PC-3 (cell line): Measurements from ENCODE around the gene CNTRL. TPM values are rescaled to one million over a fixed set of nuclear protein-coding genes. Genes with fewer than 3 reads are reported as not detected.
A peak's percentile ranks its signal among the peaks of the same experiment; 100 is the strongest.

Experiments used
- ATAC-seq: fragments of 200-7000 bp; cut with Tn5 transposase; 2 replicates; pipeline ENCODE4 v1.9.1; 2020; ENCODE audit warnings: mild to moderate bottlenecking, moderate library complexity
- BruUV-seq: library from RNA; stranded (reverse); fragments of 400-500 nt; replicated peaks from 2 replicates; lab custom pipeline; 2021; lab: Mats Ljungman, UMichigan
- CTCF ChIA-PET: fragments of 300-600 bp; sonication (Branson Sonifier 250); formaldehyde crosslinking; loops from one replicate; lab custom pipeline; 2022; ENCODE audit warnings: antibody characterized with exemption; lab: Charles Lee
- POLR2A ChIA-PET: fragments of 300-600 bp; sonication (Branson Sonifier 250); formaldehyde crosslinking; loops from one replicate; lab custom pipeline; 2022; ENCODE audit warnings: antibody characterized with exemption; ENCODE audit not compliant: unreplicated experiment; lab: Charles Lee
- DNase-seq: peaks from one replicate; pipeline ENCODE4 v3.0.0-alpha.2; 2015
- H2AFZ ChIP-seq: fragments of 300-600 bp; sonication (generic); 2 replicates; pipeline ENCODE4 v1.6.0; 2016; ENCODE audit warnings: antibody characterized with exemption, low read length
- H3F3A ChIP-seq: fragments of 300-600 bp; sonication (generic); one replicate; pipeline ENCODE4 v1.6.0; 2017; ENCODE audit warnings: antibody characterized with exemption, low read length, control low read depth, mild to moderate bottlenecking; ENCODE audit not compliant: unreplicated experiment
- H3K27ac ChIP-seq: fragments of 300-600 bp; sonication (generic); 2 replicates; pipeline ENCODE4 v1.5.1; 2016; ENCODE audit warnings: mild to moderate bottlenecking, low read length
- H3K27me3 ChIP-seq: fragments of 300-600 bp; sonication (generic); 2 replicates; pipeline ENCODE4 v1.6.1; 2016; ENCODE audit warnings: low read length, mixed read lengths
- H3K36me3 ChIP-seq: fragments of 300-600 bp; sonication (generic); 2 replicates; pipeline ENCODE4 v1.6.1; 2016; ENCODE audit warnings: low read depth, mixed run types, low read length, mixed read lengths
- H3K4me1 ChIP-seq: fragments of 300-600 bp; sonication (generic); 2 replicates; pipeline ENCODE4 v1.5.1; 2016; ENCODE audit warnings: low read length; ENCODE audit not compliant: insufficient read depth
- H3K4me2 ChIP-seq: fragments of 300-600 bp; sonication (generic); 2 replicates; pipeline ENCODE4 v1.6.0; 2016; ENCODE audit warnings: low read length
- H3K4me3 ChIP-seq: fragments of 300-600 bp; sonication (generic); 2 replicates; pipeline ENCODE4 v1.5.1; 2016; ENCODE audit warnings: mild to moderate bottlenecking, low read length, mixed read lengths
- H3K79me2 ChIP-seq: fragments of 300-600 bp; sonication (generic); 2 replicates; pipeline ENCODE4 v1.6.1; 2017; ENCODE audit warnings: low read length, mixed read lengths
- H3K9ac ChIP-seq: fragments of 300-600 bp; sonication (generic); 2 replicates; pipeline ENCODE4 v1.6.0; 2016; ENCODE audit warnings: mild to moderate bottlenecking, low read length
- H3K9me2 ChIP-seq: fragments of 300-600 bp; sonication (generic); replicated peaks from 2 replicates; pipeline ENCODE4 v1.6.1; 2016; ENCODE audit warnings: mixed run types, low read length, mixed read lengths
- H3K9me3 ChIP-seq: fragments of 300-600 bp; sonication (generic); 2 replicates; pipeline ENCODE4 v1.6.1; 2016; ENCODE audit warnings: low read length, mixed read lengths
- H4K20me1 ChIP-seq: fragments of 300-600 bp; sonication (generic); 2 replicates; pipeline ENCODE4 v1.6.1; 2016; ENCODE audit warnings: low read length, mixed read lengths
- CTCF ChIP-seq: fragments of 300-600 bp; sonication (generic); conservative IDR thresholded peaks from 2 replicates; pipeline ENCODE4 v1.5.1; 2017; ENCODE audit warnings: antibody characterized with exemption, low read depth, mild to moderate bottlenecking, low read length
- EZH2 ChIP-seq: fragments of 300-600 bp; sonication (generic); IDR thresholded peaks from one replicate; pipeline ENCODE4 v1.6.1; 2017; ENCODE audit warnings: antibody characterized with exemption, mild to moderate bottlenecking, low read length; ENCODE audit not compliant: unreplicated experiment
- EZH2phosphoT487 ChIP-seq: fragments of 300-600 bp; sonication (generic); IDR thresholded peaks from 2 replicates; pipeline ENCODE4 v1.6.1; 2018; ENCODE audit warnings: mild to moderate bottlenecking, antibody characterized with exemption, low read length, borderline replicate concordance
- intact Hi-C: fragments of 100-400 bp; cut with micrococcal nuclease; formaldehyde crosslinking; loops from 2 replicates; pipeline ENCODE4 v1.9.0; 2023
- total RNA-seq: library from RNA; depleted of rRNA; stranded (reverse); fragments of >200 nt; gene quantifications from 2 replicates; pipeline ENCODE4 v1.2.3, GENCODE V29; 2014

Gene CNTRL
- total RNA-seq, 1 experiment from 2014 or later, result 6.0 TPM

- no peak overlapping the region for H3K4me2 ChIP-seq
- no TSS peak for BruUV-seq
- H3K27ac ChIP-seq, result no peak overlapping the region
- H3K9ac ChIP-seq, result no peak overlapping the region
- peaks cover 100% of the 10 kb centered on the region for H3K79me2 ChIP-seq
- H3K36me3 ChIP-seq, result peaks cover 5% of the 10 kb centered on the region; the same call in 1 of the 2 replicates
- H3F3A ChIP-seq, result no peaks in the 10 kb centered on the region
- H3K9me2 ChIP-seq, result no peaks in the 10 kb centered on the region
- CTCF ChIA-PET, result no interaction called here
- no peak overlapping the region for H3K4me3 ChIP-seq
- TF ChIP-seq EZH2phosphoT487 (no peak), CTCF (no peak), EZH2 (no peak)
- no peaks in the 10 kb centered on the region for H3K27me3 ChIP-seq
- POLR2A ChIA-PET, result no interaction called here
- H3K4me1 ChIP-seq, result peaks cover 27% of the 10 kb centered on the region
- intact Hi-C loops, result loop anchor here (5.0 kb wide), 1 partner anchor 87 kb away; no protein-coding TSS in a partner anchor
- H4K20me1 ChIP-seq, result peaks cover 73% of the 10 kb centered on the region
- ATAC-seq, result no peak
- no peak for DNase-seq
- H2AFZ ChIP-seq, result no peak overlapping the region
- H3K9me3 ChIP-seq, result no peaks in the 10 kb centered on the region
Measured at GRCh38 chr9:121194730-121195129, 120.0 kb downstream of the CNTRL start.

GRCh38 chr9:121196389-121196788 is 121.6 kb downstream of the CNTRL start:
- Histone ChIP-seq H3K9me2 (no peaks in the 10 kb centered on the region), H3K4me2 (peak overlapping the region; percentile 35), H3K4me3 (no peak overlapping the region), H3K4me1 (peaks cover 27% of the 10 kb centered on the region), H2AFZ (no peak overlapping the region), H3K27me3 (no peaks in the 10 kb centered on the region), H3K27ac (no peak overlapping the region), H3K79me2 (peaks cover 100% of the 10 kb centered on the region), H3F3A (no peaks in the 10 kb centered on the region), H3K9me3 (no peaks in the 10 kb centered on the region), H3K36me3 (peaks cover 5% of the 10 kb centered on the region; the same call in 1 of the 2 replicates), H3K9ac (no peak overlapping the region), H4K20me1 (peaks cover 83% of the 10 kb centered on the region)
- ATAC-seq, result no peak
- ChIA-PET CTCF (no interaction called here), POLR2A (no interaction called here)
- no peak for DNase-seq
- TF ChIP-seq CTCF, result no peak
- TF ChIP-seq EZH2, result no peak
- no peak for TF ChIP-seq EZH2phosphoT487
- no TSS peak for BruUV-seq
- intact Hi-C loops, result loop anchor here (5.0 kb wide), 1 partner anchor 89 kb away; no protein-coding TSS in a partner anchor

- ATAC-seq (no peak), DNase-seq (no peak)
- Histone ChIP-seq H3F3A (no peaks in the 10 kb centered on the region), H3K4me3 (peak overlapping the region; percentile 97; the same call in 1 of the 2 replicates), H3K9me2 (no peaks in the 10 kb centered on the region), H3K27ac (no peak overlapping the region), H3K27me3 (no peaks in the 10 kb centered on the region), H3K79me2 (peaks cover 97% of the 10 kb centered on the region), H3K9ac (no peak overlapping the region), H3K4me1 (peaks cover 27% of the 10 kb centered on the region), H3K4me2 (peak overlapping the region; percentile 90; the same call in 1 of the 2 replicates), H4K20me1 (peaks cover 80% of the 10 kb centered on the region), H3K9me3 (no peaks in the 10 kb centered on the region), H3K36me3 (peaks cover 4% of the 10 kb centered on the region; the same call in 1 of the 2 replicates), H2AFZ (no peak overlapping the region)
- intact Hi-C loops, result loop anchor here (5.0 kb wide), 1 partner anchor 90 kb away; no protein-coding TSS in a partner anchor
- ChIA-PET POLR2A (no interaction called here), CTCF (no interaction called here)
- TF ChIP-seq EZH2phosphoT487, result no peak
- TF ChIP-seq EZH2, result no peak
- no peak for TF ChIP-seq CTCF
- no TSS peak for BruUV-seq
Measured at GRCh38 chr9:121197132-121197531, 122.4 kb downstream of the CNTRL start.
